Fibroblast of gingiva (primary cell): ENCODE results near the gene ATXN1.
A peak's percentile ranks its signal among the peaks of the same experiment; 100 is the strongest.
"Not testable (repeated sequence)": the region's sequence is repeated elsewhere in the genome, so short reads cannot be mapped to it uniquely, and the experiment has no call there.

Experiments
- DNase-seq: peaks from one replicate; pipeline ENCODE4 v3.0.0-alpha.2; 2011; ENCODE audit warnings: low read depth

ATXN1 gene

GRCh38 chr6:16639684-16640480 lies 121.4 kb downstream of the ATXN1 start:
- peak; percentile 58 for DNase-seq

- DNase-seq: no peak
Observed at GRCh38 chr6:16637635-16638034, 123.6 kb downstream of the ATXN1 start.

- no peak for DNase-seq
Observed at GRCh38 chr6:16635810-16636602, 125.3 kb downstream of the ATXN1 start.

- DNase-seq: no peak
Observed at GRCh38 chr6:16635291-16635809, 125.9 kb downstream of the ATXN1 start.

- DNase-seq: no peak
Observed at GRCh38 chr6:16634855-16635254, 126.4 kb downstream of the ATXN1 start.

GRCh38 chr6:16633961-16634360 lies 127.3 kb downstream of the ATXN1 start:
- DNase-seq: no peak

GRCh38 chr6:16633465-16633864 lies 127.8 kb downstream of the ATXN1 start:
- no peak for DNase-seq

- DNase-seq: no peak
Observed at GRCh38 chr6:16632101-16632500, 129.2 kb downstream of the ATXN1 start.

- DNase-seq: no peak
Observed at GRCh38 chr6:16630026-16630643, 131.1 kb downstream of the ATXN1 start.

- DNase-seq: not testable (repeated sequence)
Observed at GRCh38 chr6:16628580-16628979, 132.7 kb downstream of the ATXN1 start.

- no peak for DNase-seq
Observed at GRCh38 chr6:16626650-16627049, 134.6 kb downstream of the ATXN1 start.

GRCh38 chr6:16625291-16626265 lies 135.7 kb downstream of the ATXN1 start:
- no peak for DNase-seq

- DNase-seq: peak; percentile 3
Observed at GRCh38 chr6:16624636-16625290, 136.5 kb downstream of the ATXN1 start.

- no peak for DNase-seq
Observed at GRCh38 chr6:16623731-16624130, 137.5 kb downstream of the ATXN1 start.

- peak; percentile 35 for DNase-seq
Observed at GRCh38 chr6:16623029-16623653, 138.1 kb downstream of the ATXN1 start.

- DNase-seq: no peak
Observed at GRCh38 chr6:16622193-16622592, 139.1 kb downstream of the ATXN1 start.

GRCh38 chr6:16621002-16621401 lies 140.3 kb downstream of the ATXN1 start:
- no peak for DNase-seq

GRCh38 chr6:16619777-16620176 lies 141.5 kb downstream of the ATXN1 start:
- no peak for DNase-seq

GRCh38 chr6:16618962-16619361 lies 142.3 kb downstream of the ATXN1 start:
- no peak for DNase-seq

- DNase-seq: not testable (repeated sequence)
Observed at GRCh38 chr6:16615215-16615614, 146.0 kb downstream of the ATXN1 start.
